ENCODE data around the gene VDR.

GRCh38 chr12:47913081-47913480 lies 8.3 kb upstream of the VDR start:
- TF ChIP-seq TAF1 (IDR thresholded peaks at IDR 0.05; ENCODE audit: borderline replicate concordance, insufficient read depth, low read length) (no peak), FOXP2 (optimal IDR thresholded peaks at IDR 0.05; ENCODE audit: borderline replicate concordance, extremely low read depth, extremely low read length, insufficient read depth) (no peak), POLR2AphosphoS5 (IDR thresholded peaks at IDR 0.05; ENCODE audit: low read depth, low read length) (no peak), REST (IDR thresholded peaks at IDR 0.05; ENCODE audit: insufficient read depth in 1 of 2, low read depth in 2 of 2, low read length in 2 of 2) (no peak)
